WTC11 (cell line): ENCODE results near the gene SLC11A1. TPM values are rescaled to one million over a fixed set of nuclear protein-coding genes. Genes with fewer than 3 reads are reported as not detected.
A peak's percentile ranks its signal among the peaks of the same experiment; 100 is the strongest.

Experiments used
- ATAC-seq: fragments of 200-7000 bp; cut with Tn5 transposase; 2 replicates; pipeline ENCODE4 v1.10.0; 2021; ENCODE audit warnings: mild to moderate bottlenecking, moderate library complexity
- CTCF ChIA-PET: fragments of 300-600 bp; sonication (Branson Sonifier 250); formaldehyde crosslinking; loops from one replicate; lab custom pipeline; 2021; ENCODE audit warnings: antibody characterized with exemption; lab: Charles Lee
- POLR2A ChIA-PET: fragments of 350-600 bp; sonication (Branson Sonifier 250); formaldehyde crosslinking; loops from one replicate; lab custom pipeline; 2021; ENCODE audit warnings: antibody characterized with exemption; lab: Charles Lee
- DNase-seq: peaks from one replicate; pipeline ENCODE4 v3.0.0; 2021; ENCODE audit warnings: low spot score
- H3K27ac Mint-ChIP-seq: 2 replicates; pipeline ENCODE4 v1.8.0; 2021; ENCODE audit warnings: mixed read lengths
- H3K27me3 Mint-ChIP-seq: 2 replicates; pipeline ENCODE4 v1.8.0; 2021; ENCODE audit warnings: low read depth, mild to moderate bottlenecking, moderate library complexity, mixed read lengths
- H3K36me3 Mint-ChIP-seq: 2 replicates; pipeline ENCODE4 v1.8.0; 2021; ENCODE audit warnings: mixed read lengths
- H3K4me1 Mint-ChIP-seq: 2 replicates; pipeline ENCODE4 v1.8.0; 2022; ENCODE audit warnings: mixed read lengths
- H3K4me3 Mint-ChIP-seq: 2 replicates; pipeline ENCODE4 v1.8.0; 2021; ENCODE audit warnings: mild to moderate bottlenecking, moderate library complexity, mixed read lengths
- H3K9me3 Mint-ChIP-seq: 2 replicates; pipeline ENCODE4 v1.8.0; 2021; ENCODE audit warnings: mixed read lengths
- FOXP1 ChIP-seq: sonication (generic); formaldehyde crosslinking; IDR thresholded peaks from 2 replicates; pipeline ENCODE4 v1.8.0; 2022; ENCODE audit warnings: missing genetic modification reagents, mild to moderate bottlenecking, moderate library complexity, borderline replicate concordance
- IRF1 ChIP-seq: sonication (generic); formaldehyde crosslinking; IDR thresholded peaks from 2 replicates; pipeline ENCODE4 v1.8.0; 2023; ENCODE audit warnings: missing genetic modification reagents
- MYBL2 ChIP-seq: sonication (generic); formaldehyde crosslinking; IDR thresholded peaks from 2 replicates; pipeline ENCODE4 v1.8.1; 2023; ENCODE audit warnings: mild to moderate bottlenecking, moderate library complexity, missing genetic modification reagents
- NFE2L1 ChIP-seq: sonication (generic); formaldehyde crosslinking; IDR thresholded peaks from 2 replicates; pipeline ENCODE4 v1.8.1; 2023; ENCODE audit warnings: missing genetic modification reagents
- NR1H2 ChIP-seq: sonication (generic); formaldehyde crosslinking; IDR thresholded peaks from 2 replicates; pipeline ENCODE4 v1.9.0; 2021; ENCODE audit warnings: mild to moderate bottlenecking, moderate library complexity, missing genetic modification reagents
- SP1 ChIP-seq: sonication (generic); formaldehyde crosslinking; conservative IDR thresholded peaks from 2 replicates; pipeline ENCODE4 v1.8.1; 2022; ENCODE audit warnings: missing genetic modification reagents
- TP53 ChIP-seq: sonication (generic); formaldehyde crosslinking; IDR thresholded peaks from 2 replicates; pipeline ENCODE4 v1.8.1; 2023; ENCODE audit warnings: mild to moderate bottlenecking, missing genetic modification reagents
- ZBTB21 ChIP-seq: sonication (generic); formaldehyde crosslinking; IDR thresholded peaks from 2 replicates; pipeline ENCODE4 v1.8.1; 2023; ENCODE audit warnings: mild to moderate bottlenecking, missing genetic modification reagents, borderline replicate concordance
- ZNF219 ChIP-seq: sonication (generic); formaldehyde crosslinking; IDR thresholded peaks from 2 replicates; pipeline ENCODE4 v1.8.0; 2023; ENCODE audit warnings: missing genetic modification reagents, mild to moderate bottlenecking, borderline replicate concordance
- ZNF232 ChIP-seq: sonication (generic); formaldehyde crosslinking; IDR thresholded peaks from 2 replicates; pipeline ENCODE4 v1.8.0; 2022; ENCODE audit warnings: mild to moderate bottlenecking, missing genetic modification reagents
- ZNF423 ChIP-seq: fragments of 250-450 bp; sonication (Bioruptor Pico); IDR thresholded peaks from 2 replicates; pipeline ENCODE4 v2.1.2; 2022; ENCODE audit warnings: mild to moderate bottlenecking, moderate library complexity
- total RNA-seq: library from RNA; stranded (reverse); gene quantifications from 3 replicates; pipeline ENCODE4 v1.2.3, GENCODE V29; 2021
- TF ChIP-seq, protein P1 (sequence below): sonication (generic); formaldehyde crosslinking; IDR thresholded peaks from 2 replicates; pipeline ENCODE4 v1.8.0; 2022; ENCODE audit warnings: mild to moderate bottlenecking, missing genetic modification reagents
- TF ChIP-seq, protein P2 (sequence below): sonication (generic); formaldehyde crosslinking; IDR thresholded peaks from 2 replicates; pipeline ENCODE4 v1.8.1; 2023; ENCODE audit warnings: mild to moderate bottlenecking, missing genetic modification reagents, moderate library complexity
- TF ChIP-seq, protein P3 (sequence below): sonication (generic); formaldehyde crosslinking; IDR thresholded peaks from 2 replicates; pipeline ENCODE4 v1.8.1; 2023; ENCODE audit warnings: mild to moderate bottlenecking, moderate library complexity, missing genetic modification reagents
- TF ChIP-seq, protein P4 (sequence below): fragments of 250-450 bp; sonication (Bioruptor Pico); conservative IDR thresholded peaks from 2 replicates; pipeline ENCODE4 v1.9.0; 2021; ENCODE audit warnings: mild to moderate bottlenecking
- TF ChIP-seq, protein P5 (sequence below): sonication (generic); formaldehyde crosslinking; IDR thresholded peaks from 2 replicates; pipeline ENCODE4 v1.8.0; 2022; ENCODE audit warnings: mild to moderate bottlenecking, missing genetic modification reagents
- TF ChIP-seq, protein P6 (sequence below): sonication (generic); formaldehyde crosslinking; IDR thresholded peaks from 2 replicates; pipeline ENCODE4 v1.8.1; 2023; ENCODE audit warnings: mild to moderate bottlenecking, missing genetic modification reagents

SLC11A1 gene
- total RNA-seq, 1 experiment from 2014 or later, result 0.31 TPM

DNA sequence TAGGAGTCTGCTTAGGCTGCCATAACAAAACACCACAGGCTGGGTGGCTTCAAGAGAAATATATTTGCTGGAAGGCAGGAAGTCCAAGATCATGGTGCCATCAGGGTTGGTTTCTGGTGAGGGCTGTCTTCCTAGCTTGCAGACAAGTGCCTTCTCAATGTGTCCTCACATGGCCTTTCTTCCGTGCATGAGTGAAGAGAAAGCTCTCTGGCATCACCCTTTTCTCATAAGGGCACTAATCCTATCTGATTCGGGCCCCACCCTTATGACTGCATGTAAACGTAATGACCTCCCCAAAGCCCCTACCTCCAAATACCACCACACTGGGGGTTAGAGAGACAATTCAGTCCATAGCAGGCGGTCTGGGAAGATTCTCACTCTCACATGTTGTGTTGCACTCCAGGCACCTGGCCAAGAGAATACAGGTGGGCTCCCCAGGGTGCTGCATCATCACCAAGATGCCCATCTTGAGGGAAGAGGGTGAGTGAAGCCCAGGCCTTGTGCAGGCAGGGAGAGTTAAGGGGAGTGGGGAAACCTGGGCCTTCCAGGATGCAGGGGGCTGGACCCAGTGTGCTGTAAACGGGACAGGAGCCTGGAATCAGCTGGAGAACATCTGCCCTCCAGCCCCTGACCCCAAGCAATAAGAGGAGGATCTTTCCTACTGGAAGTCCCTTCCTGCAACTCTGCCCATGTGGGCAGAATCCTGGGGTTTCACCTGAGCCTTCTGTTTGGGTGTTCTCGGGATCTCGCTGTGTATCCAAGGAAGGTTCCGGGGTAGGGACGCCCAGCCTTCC, 15.3 kb upstream of the SLC11A1 start:
- ChIA-PET CTCF (interaction anchor here (0.7 to 1.6 kb wide), 7 partner anchors 10 to 293 kb away, joined by 3 to 9 read pairs (median 3); partner anchors contain the start of gene CATIP), POLR2A (interaction anchor here (0.9 to 1.3 kb wide), 2 partner anchors 20 to 38 kb away, joined by 3 read pairs; no protein-coding TSS in a partner anchor)
- H3K36me3 Mint-ChIP-seq, result no peaks in the 10 kb centered on the region
- peak overlapping the region; percentile 77 for H3K4me3 Mint-ChIP-seq
- no peaks in the 10 kb centered on the region for H3K27me3 Mint-ChIP-seq
- H3K4me1 Mint-ChIP-seq, result peaks cover 6% of the 10 kb centered on the region; the same call in 1 of the 2 replicates
- ATAC-seq (no peak), DNase-seq (no peak)
- TF ChIP-seq, protein P1, sequence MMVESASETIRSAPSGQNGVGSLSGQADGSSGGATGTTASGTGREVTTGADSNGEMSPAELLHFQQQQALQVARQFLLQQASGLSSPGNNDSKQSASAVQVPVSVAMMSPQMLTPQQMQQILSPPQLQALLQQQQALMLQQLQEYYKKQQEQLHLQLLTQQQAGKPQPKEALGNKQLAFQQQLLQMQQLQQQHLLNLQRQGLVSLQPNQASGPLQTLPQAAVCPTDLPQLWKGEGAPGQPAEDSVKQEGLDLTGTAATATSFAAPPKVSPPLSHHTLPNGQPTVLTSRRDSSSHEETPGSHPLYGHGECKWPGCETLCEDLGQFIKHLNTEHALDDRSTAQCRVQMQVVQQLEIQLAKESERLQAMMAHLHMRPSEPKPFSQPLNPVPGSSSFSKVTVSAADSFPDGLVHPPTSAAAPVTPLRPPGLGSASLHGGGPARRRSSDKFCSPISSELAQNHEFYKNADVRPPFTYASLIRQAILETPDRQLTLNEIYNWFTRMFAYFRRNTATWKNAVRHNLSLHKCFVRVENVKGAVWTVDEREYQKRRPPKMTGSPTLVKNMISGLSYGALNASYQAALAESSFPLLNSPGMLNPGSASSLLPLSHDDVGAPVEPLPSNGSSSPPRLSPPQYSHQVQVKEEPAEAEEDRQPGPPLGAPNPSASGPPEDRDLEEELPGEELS (CRISPR knock-in tag), result no peak
- 0 out of 2 replicates have a peak, but pooled peaks have one; percentile 9 for TF ChIP-seq ZNF423 (CRISPR knock-in tag)
- no peaks in the 10 kb centered on the region for H3K9me3 Mint-ChIP-seq
- peak overlapping the region; percentile 65 for H3K27ac Mint-ChIP-seq

DNA sequence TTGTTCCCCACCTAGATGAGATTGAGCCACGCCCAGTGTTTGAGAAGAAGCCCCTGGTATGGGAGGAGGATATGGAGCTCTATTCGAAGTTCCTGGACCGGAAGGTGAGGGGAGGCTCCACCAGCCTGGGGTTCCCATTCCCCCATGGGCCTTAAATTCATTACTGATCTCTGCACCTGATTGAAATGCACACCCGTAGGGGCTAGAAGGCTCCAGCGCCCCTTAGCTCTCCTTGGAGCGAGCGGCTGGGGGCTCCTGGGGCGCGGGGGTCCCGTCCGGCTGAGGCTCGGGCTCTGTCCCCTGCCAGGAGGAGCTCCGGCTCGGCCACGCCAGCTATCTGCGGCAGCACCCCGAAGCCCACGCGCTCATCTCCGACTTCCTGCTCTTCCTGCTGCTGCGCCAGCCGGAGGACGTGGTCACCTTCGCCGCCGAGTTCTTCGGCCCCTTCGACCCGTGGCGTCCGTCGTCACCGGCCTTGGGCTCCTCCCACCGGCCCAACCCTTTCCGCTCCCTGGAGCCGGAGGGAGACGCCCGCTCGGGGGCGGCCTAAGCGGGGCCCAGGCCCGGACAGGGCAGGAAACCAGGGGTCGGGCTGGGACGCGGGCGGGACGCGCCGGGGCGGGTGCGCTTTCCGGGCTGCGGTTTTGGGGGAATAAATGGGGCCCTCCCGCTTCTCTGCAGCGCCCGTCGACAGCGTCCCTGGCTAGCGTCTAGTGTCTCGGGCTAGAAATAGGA, 14.5 kb upstream of the SLC11A1 start:
- H3K36me3 Mint-ChIP-seq, result no peaks in the 10 kb centered on the region
- ChIA-PET POLR2A (interaction anchor here (0.5 to 1.3 kb wide), 3 partner anchors 20 to 292 kb away, joined by 3 to 4 read pairs (median 3); partner anchors contain the start of genes BCS1L and ZNF142), CTCF (interaction anchor here (0.7 to 1.6 kb wide), 7 partner anchors 11 to 293 kb away, joined by 3 to 9 read pairs (median 3); partner anchors contain the start of gene CATIP)
- peak overlapping the region; percentile 77 for H3K4me3 Mint-ChIP-seq
- peaks cover 6% of the 10 kb centered on the region; the same call in 1 of the 2 replicates for H3K4me1 Mint-ChIP-seq
- no peaks in the 10 kb centered on the region for H3K9me3 Mint-ChIP-seq
- ATAC-seq (peak; percentile 95), DNase-seq (peak; percentile 84)
- H3K27me3 Mint-ChIP-seq, result no peaks in the 10 kb centered on the region
- peak overlapping the region; percentile 65 for H3K27ac Mint-ChIP-seq
- TF ChIP-seq IRF1 (CRISPR knock-in tag), result 0 out of 2 replicates have a peak, but pooled peaks have one; percentile 40
- TF ChIP-seq, protein P2, sequence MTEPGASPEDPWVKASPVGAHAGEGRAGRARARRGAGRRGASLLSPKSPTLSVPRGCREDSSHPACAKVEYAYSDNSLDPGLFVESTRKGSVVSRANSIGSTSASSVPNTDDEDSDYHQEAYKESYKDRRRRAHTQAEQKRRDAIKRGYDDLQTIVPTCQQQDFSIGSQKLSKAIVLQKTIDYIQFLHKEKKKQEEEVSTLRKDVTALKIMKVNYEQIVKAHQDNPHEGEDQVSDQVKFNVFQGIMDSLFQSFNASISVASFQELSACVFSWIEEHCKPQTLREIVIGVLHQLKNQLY (CRISPR knock-in tag), result no peak
- TF ChIP-seq, protein P3, sequence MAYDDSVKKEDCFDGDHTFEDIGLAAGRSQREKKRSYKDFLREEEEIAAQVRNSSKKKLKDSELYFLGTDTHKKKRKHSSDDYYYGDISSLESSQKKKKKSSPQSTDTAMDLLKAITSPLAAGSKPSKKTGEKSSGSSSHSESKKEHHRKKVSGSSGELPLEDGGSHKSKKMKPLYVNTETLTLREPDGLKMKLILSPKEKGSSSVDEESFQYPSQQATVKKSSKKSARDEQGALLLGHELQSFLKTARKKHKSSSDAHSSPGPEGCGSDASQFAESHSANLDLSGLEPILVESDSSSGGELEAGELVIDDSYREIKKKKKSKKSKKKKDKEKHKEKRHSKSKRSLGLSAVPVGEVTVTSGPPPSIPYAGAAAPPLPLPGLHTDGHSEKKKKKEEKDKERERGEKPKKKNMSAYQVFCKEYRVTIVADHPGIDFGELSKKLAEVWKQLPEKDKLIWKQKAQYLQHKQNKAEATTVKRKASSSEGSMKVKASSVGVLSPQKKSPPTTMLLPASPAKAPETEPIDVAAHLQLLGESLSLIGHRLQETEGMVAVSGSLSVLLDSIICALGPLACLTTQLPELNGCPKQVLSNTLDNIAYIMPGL (CRISPR knock-in tag), result peak; percentile 68; the same call in 1 of the 2 replicates
- peak; percentile 41; the same call in 1 of the 2 replicates for TF ChIP-seq MYBL2
- peak; percentile 84 for TF ChIP-seq FOXP1
- no peak for TF ChIP-seq TP53 (CRISPR knock-in tag)
- TF ChIP-seq, protein P4, sequence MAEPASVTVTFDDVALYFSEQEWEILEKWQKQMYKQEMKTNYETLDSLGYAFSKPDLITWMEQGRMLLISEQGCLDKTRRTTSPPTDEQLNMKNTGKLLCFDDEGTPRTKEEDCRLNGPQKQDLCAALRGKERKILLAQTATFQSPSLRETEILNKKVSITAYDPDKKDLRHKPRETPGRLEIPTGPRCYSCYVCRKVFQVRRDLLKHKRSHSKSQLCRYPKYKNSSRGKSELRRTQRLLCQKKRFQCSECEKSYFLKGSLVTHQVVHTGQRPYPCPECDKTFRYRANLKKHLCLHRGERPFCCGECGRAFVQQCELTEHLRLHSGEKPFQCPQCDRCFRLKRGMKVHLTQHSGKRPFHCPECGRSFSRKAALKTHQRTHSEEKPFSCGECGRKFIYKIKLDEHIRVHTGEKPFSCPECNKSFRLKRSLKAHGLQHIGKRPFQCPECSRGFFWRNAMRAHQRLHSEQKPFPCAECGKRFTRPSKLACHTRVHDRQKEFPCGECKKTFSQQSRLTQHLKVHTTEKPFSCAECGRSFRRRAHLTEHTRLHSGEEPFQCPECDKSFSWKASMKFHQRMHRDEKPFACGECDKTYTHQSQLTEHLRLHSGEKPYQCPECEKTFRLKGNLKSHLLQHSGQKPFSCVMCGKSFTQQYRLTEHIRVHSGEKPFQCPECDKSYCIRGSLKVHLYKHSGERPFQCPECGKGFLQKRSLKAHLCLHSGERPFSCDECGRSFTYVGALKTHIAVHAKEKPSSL (CRISPR knock-in tag), result no peak
- TF ChIP-seq SP1 (CRISPR knock-in tag), result peak; percentile 87
- 0 out of 2 replicates have a peak, but pooled peaks have one; percentile 49 for TF ChIP-seq ZBTB21 (CRISPR knock-in tag)
- TF ChIP-seq NFE2L1 (CRISPR knock-in tag), result 0 out of 2 replicates have a peak, but pooled peaks have one; percentile 57
- TF ChIP-seq ZNF232 (CRISPR knock-in tag), result 0 out of 2 replicates have a peak, but pooled peaks have one; percentile 30
- TF ChIP-seq ZNF219 (CRISPR knock-in tag), result no peak
- TF ChIP-seq, protein P1 (CRISPR knock-in tag), result peak; percentile 51; the same call in 1 of the 2 replicates
- TF ChIP-seq, protein P5, sequence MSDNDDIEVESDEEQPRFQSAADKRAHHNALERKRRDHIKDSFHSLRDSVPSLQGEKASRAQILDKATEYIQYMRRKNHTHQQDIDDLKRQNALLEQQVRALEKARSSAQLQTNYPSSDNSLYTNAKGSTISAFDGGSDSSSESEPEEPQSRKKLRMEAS (CRISPR knock-in tag), result peak; percentile 77
- no peak for TF ChIP-seq NR1H2
- TF ChIP-seq, protein P6, sequence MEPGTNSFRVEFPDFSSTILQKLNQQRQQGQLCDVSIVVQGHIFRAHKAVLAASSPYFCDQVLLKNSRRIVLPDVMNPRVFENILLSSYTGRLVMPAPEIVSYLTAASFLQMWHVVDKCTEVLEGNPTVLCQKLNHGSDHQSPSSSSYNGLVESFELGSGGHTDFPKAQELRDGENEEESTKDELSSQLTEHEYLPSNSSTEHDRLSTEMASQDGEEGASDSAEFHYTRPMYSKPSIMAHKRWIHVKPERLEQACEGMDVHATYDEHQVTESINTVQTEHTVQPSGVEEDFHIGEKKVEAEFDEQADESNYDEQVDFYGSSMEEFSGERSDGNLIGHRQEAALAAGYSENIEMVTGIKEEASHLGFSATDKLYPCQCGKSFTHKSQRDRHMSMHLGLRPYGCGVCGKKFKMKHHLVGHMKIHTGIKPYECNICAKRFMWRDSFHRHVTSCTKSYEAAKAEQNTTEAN, result peak; percentile 81
